Ovary (tissue), 3 donors: ENCODE data around the gene OR6C68.

Experiments used
- CTCF ChIP-seq, 3 donors: fragments of 450-650 bp in 2 of 3; fragments of 200-600 bp in 1 of 3; IDR thresholded peaks; one replicate each; pipeline versions ENCODE4 v1.5.1 to v1.8.0; 2016 to 2022; ENCODE audit warnings: antibody characterized with exemption in 3 of 3, mild to moderate bottlenecking in 1 of 3
- POLR2A ChIP-seq: fragments of 450-650 bp; IDR thresholded peaks from one replicate; pipeline ENCODE4 v1.6.1; 2017; ENCODE audit warnings: antibody characterized with exemption, mild to moderate bottlenecking, moderate library complexity
- donor health status: DM: no; HTN: no; CAD: no.

GRCh38 chr12:55499810-55500252 lies 7.7 kb downstream of the OR6C68 start:
- no peak for TF ChIP-seq POLR2A
- no peak for TF ChIP-seq CTCF (IDR thresholded peaks at IDR 0.05)
